NT2/D1 (cell line): Measurements from ENCODE around the gene NCOA3.

Experiments used
- SUZ12 ChIP-seq: IDR thresholded peaks from 2 replicates; pipeline ENCODE4 v1.6.1; 2011; ENCODE audit not compliant: insufficient read length, insufficient read depth; ENCODE audit errors: extremely low read depth
- YY1 ChIP-seq: IDR thresholded peaks from 2 replicates; pipeline ENCODE4 v1.6.1; 2011; ENCODE audit not compliant: insufficient read length, insufficient read depth
- ZNF274 ChIP-seq: IDR thresholded peaks from 2 replicates; pipeline ENCODE4 v1.6.1; 2011; ENCODE audit warnings: mild to moderate bottlenecking, low read depth, low read length

DNA sequence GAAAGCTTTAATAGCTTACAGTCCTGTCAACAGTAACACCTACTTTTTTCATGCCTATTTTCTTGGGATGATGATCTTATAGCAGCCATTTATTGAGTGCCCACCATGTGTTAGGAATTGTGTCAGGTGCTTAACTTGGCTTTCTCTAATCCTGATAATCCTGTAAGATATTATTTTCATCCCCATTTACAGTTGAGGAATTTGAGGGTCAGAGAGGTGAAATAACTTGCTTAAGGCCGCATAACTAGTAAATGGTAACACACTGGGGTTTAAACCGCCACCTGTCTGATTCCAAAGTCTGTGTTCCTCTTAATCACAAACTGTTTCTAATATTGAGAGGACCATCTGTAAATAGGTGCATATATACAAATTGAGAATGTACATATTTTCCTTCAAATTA, 55.5 kb downstream of the NCOA3 start:
- TF ChIP-seq YY1 = no peak
- TF ChIP-seq SUZ12 = no peak
- TF ChIP-seq ZNF274 = no peak
